ENCODE data around the gene TBL1XR1.

DNA sequence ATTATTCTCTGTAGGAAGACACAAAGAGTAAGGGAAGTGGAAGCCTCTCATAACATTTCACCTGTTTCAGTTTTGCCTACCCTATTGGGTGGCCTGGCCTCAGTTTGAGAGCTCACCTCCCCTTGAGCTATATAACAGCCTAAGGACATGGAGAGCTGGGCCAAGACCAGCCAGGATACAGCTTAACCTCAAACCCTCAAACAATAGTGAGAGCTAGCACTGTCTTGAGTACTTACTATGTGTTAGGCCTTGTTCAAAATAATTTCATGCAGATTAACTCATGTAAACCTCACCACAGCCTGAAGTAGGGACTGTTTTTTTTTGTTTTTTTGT, 15.0 kb upstream of the TBL1XR1 start:
- TF ChIP-seq SRF (IDR thresholded peaks at IDR 0.05; ENCODE audit: low read depth, low read length) (no peak), POLR2A (IDR thresholded peaks at IDR 0.05; ENCODE audit: control extremely low read depth in 1 of 2, low read depth in 2 of 2, low read length in 2 of 2) (no peak), CTCF (IDR thresholded peaks at IDR 0.05; ENCODE audit: control extremely low read depth in 1 of 3, insufficient read depth in 1 of 3, low read depth in 1 of 3, low read length in 3 of 3) (no peak), GTF2F1 (IDR thresholded peaks at IDR 0.05; ENCODE audit: borderline replicate concordance, low read depth, low read length) (no peak), HDAC6 (IDR thresholded peaks at IDR 0.05; ENCODE audit: low read depth, low read length) (no peak), GABPA (IDR thresholded peaks at IDR 0.05; ENCODE audit: borderline replicate concordance, insufficient read depth, low read length) (no peak)

All from H1 (cell line).